IMR-90 (cell line): ENCODE measurements around the gene OR1F1. TPM values are rescaled to one million over a fixed set of nuclear protein-coding genes. Genes with fewer than 3 reads are reported as not detected.

ENCODE experiments used
- ATAC-seq: fragments of 200-7000 bp; cut with Tn5 transposase; 2 replicates; pipeline ENCODE4 v1.9.1; 2020; ENCODE audit warnings: low read depth, mild to moderate bottlenecking, moderate library complexity
- BruUV-seq: library from RNA; stranded (reverse); fragments of 400-500 nt; replicated peaks from 2 replicates; lab custom pipeline; 2021; lab: Mats Ljungman, UMichigan
- CTCF ChIA-PET: fragments of 300-600 bp; formaldehyde crosslinking; extraction: SDS; loops from one replicate; lab custom pipeline; 2021; ENCODE audit warnings: antibody characterized with exemption; lab: Yijun Ruan, JAX
- POLR2A ChIA-PET: fragments of 300-600 bp; sonication (Branson Sonifier 250); formaldehyde crosslinking; loops from one replicate; lab custom pipeline; 2022; ENCODE audit warnings: antibody characterized with exemption; ENCODE audit not compliant: unreplicated experiment; lab: Charles Lee
- DNase-seq: peaks from one replicate; pipeline ENCODE4 v3.0.0; 2013
- H2AFZ ChIP-seq: replicated peaks from 2 replicates; pipeline ENCODE3; 2013; ENCODE audit warnings: low read length, mild to moderate bottlenecking; ENCODE audit not compliant: poor library complexity
- H2AK5ac ChIP-seq: 2 replicates; pipeline ENCODE4 v1.6.1; 2013; ENCODE audit warnings: low read depth, low read length, inconsistent platforms
- H2AK9ac ChIP-seq: replicated peaks from 2 replicates; pipeline ENCODE3; 2013; ENCODE audit warnings: mild to moderate bottlenecking, low read depth, low read length, moderate library complexity; ENCODE audit not compliant: poor library complexity
- H2BK120ac ChIP-seq: 2 replicates; pipeline ENCODE4 v1.6.1; 2013; ENCODE audit warnings: low read depth, low read length, inconsistent platforms
- H2BK15ac ChIP-seq: 3 replicates; pipeline ENCODE4 v1.6.1; 2013; ENCODE audit warnings: low read depth, low read length, inconsistent platforms
- H2BK20ac ChIP-seq: 2 replicates; pipeline ENCODE4 v1.6.1; 2013; ENCODE audit warnings: low read depth, mild to moderate bottlenecking, inconsistent platforms, low read length, moderate library complexity
- H2BK5ac ChIP-seq: 2 replicates; pipeline ENCODE4 v1.6.1; 2013; ENCODE audit warnings: mild to moderate bottlenecking, low read depth, low read length, inconsistent platforms; ENCODE audit not compliant: poor library complexity, severe bottlenecking
- H3K14ac ChIP-seq: replicated peaks from 2 replicates; pipeline ENCODE4 v1.6.1; 2013; ENCODE audit warnings: low read depth, low read length, inconsistent platforms
- H3K18ac ChIP-seq: 2 replicates; pipeline ENCODE4 v1.6.1; 2013; ENCODE audit warnings: low read depth, low read length, control low read depth
- H3K23ac ChIP-seq: 2 replicates; pipeline ENCODE4 v1.6.1; 2013; ENCODE audit warnings: low read depth, low read length, inconsistent platforms
- H3K27ac ChIP-seq: 2 replicates; pipeline ENCODE4 v1.5.1; 2013; ENCODE audit warnings: mild to moderate bottlenecking, control low read depth, low read length; ENCODE audit not compliant: insufficient read depth
- H3K27me3 ChIP-seq: 2 replicates; pipeline ENCODE4 v1.6.1; 2013; ENCODE audit warnings: low read length; ENCODE audit not compliant: control insufficient read depth, insufficient read depth
- H3K36me3 ChIP-seq: 2 replicates; pipeline ENCODE4 v1.6.1; 2013; ENCODE audit warnings: low read length, mixed read lengths; ENCODE audit not compliant: control insufficient read depth, insufficient read depth
- H3K4ac ChIP-seq: 2 replicates; pipeline ENCODE4 v1.6.1; 2013; ENCODE audit warnings: low read depth, low read length, inconsistent platforms
- H3K4me1 ChIP-seq: 2 replicates; pipeline ENCODE4 v1.6.1; 2013; ENCODE audit warnings: low read length, mixed read lengths; ENCODE audit not compliant: control insufficient read depth, insufficient read depth
- H3K4me2 ChIP-seq: 2 replicates; pipeline ENCODE4 v1.6.1; 2013; ENCODE audit warnings: low read depth, mild to moderate bottlenecking, control low read depth, low read length, moderate library complexity
- H3K4me3 ChIP-seq: 2 replicates; pipeline ENCODE4 v1.5.1; 2013; ENCODE audit warnings: low read depth, mild to moderate bottlenecking, control low read depth, low read length, moderate library complexity; ENCODE audit not compliant: insufficient read depth
- H3K56ac ChIP-seq: 2 replicates; pipeline ENCODE4 v1.6.1; 2013; ENCODE audit warnings: low read length, inconsistent platforms; ENCODE audit not compliant: insufficient read depth; ENCODE audit errors: extremely low read depth
- H3K79me1 ChIP-seq, 2 experiments: 2 replicates each; pipeline ENCODE4 v1.6.1; 2013; ENCODE audit warnings: low read length in 2 of 2, inconsistent platforms in 1 of 2, low read depth in 1 of 2
- H3K9ac ChIP-seq: 2 replicates; pipeline ENCODE4 v1.6.1; 2013; ENCODE audit warnings: low read depth, low read length, control low read depth
- H3K9me1 ChIP-seq: 2 replicates; pipeline ENCODE4 v1.6.1; 2013; ENCODE audit warnings: low read length, inconsistent platforms; ENCODE audit not compliant: insufficient read depth
- H3K9me3 ChIP-seq: 2 replicates; pipeline ENCODE4 v1.6.1; 2013; ENCODE audit warnings: low read length; ENCODE audit not compliant: control insufficient read depth, insufficient read depth
- H4K20me1 ChIP-seq: 2 replicates; pipeline ENCODE4 v1.6.1; 2013; ENCODE audit warnings: low read length, inconsistent platforms; ENCODE audit not compliant: insufficient read depth
- H4K5ac ChIP-seq: 2 replicates; pipeline ENCODE4 v1.6.1; 2013; ENCODE audit warnings: mild to moderate bottlenecking, low read depth, low read length, control low read depth
- H4K8ac ChIP-seq, 2 experiments: 2 replicates each; pipeline ENCODE4 v1.6.1; 2013; ENCODE audit warnings: low read depth in 2 of 2, low read length in 2 of 2, control low read depth in 1 of 2, inconsistent platforms in 1 of 2
- H4K91ac ChIP-seq: 2 replicates; pipeline ENCODE4 v1.6.1; 2013; ENCODE audit warnings: low read depth, low read length, inconsistent platforms; ENCODE audit not compliant: insufficient read depth
- BHLHE40 ChIP-seq: fragments of 150-350 bp; IDR thresholded peaks from 2 replicates; pipeline ENCODE4 v1.6.1; 2016; ENCODE audit warnings: mild to moderate bottlenecking, low read depth, low read length
- CHD1 ChIP-seq: IDR thresholded peaks from 2 replicates; pipeline ENCODE4 v1.6.1; 2012; ENCODE audit warnings: low read depth, low read length, improper control_type of control experiment
- FOS ChIP-seq: fragments of 150-350 bp; IDR thresholded peaks from 2 replicates; pipeline ENCODE4 v1.6.1; 2016; ENCODE audit warnings: low read depth, low read length
- MAFK ChIP-seq: IDR thresholded peaks from 2 replicates; pipeline ENCODE4 v1.6.1; 2012; ENCODE audit warnings: low read depth, low read length, improper control_type of control experiment
- MAZ ChIP-seq: IDR thresholded peaks from 2 replicates; pipeline ENCODE4 v1.6.1; 2012; ENCODE audit warnings: low read depth, mild to moderate bottlenecking, low read length, improper control_type of control experiment, moderate library complexity, borderline replicate concordance
- NFE2L2 ChIP-seq: fragments of 150-350 bp; IDR thresholded peaks from 2 replicates; pipeline ENCODE4 v1.6.1; 2016; ENCODE audit warnings: low read depth, mild to moderate bottlenecking, low read length
- POLR2A ChIP-seq: IDR thresholded peaks from 2 replicates; pipeline ENCODE4 v1.6.1; 2012; ENCODE audit warnings: mild to moderate bottlenecking, low read depth, low read length
- RAD21 ChIP-seq: IDR thresholded peaks from 2 replicates; pipeline ENCODE4 v1.6.1; 2012; ENCODE audit warnings: low read length, improper control_type of control experiment
- RCOR1 ChIP-seq: IDR thresholded peaks from 2 replicates; pipeline ENCODE4 v1.6.1; 2012; ENCODE audit warnings: mild to moderate bottlenecking, low read length, improper control_type of control experiment; ENCODE audit not compliant: insufficient replicate concordance
- RFX5 ChIP-seq: IDR thresholded peaks from 2 replicates; pipeline ENCODE4 v1.8.0; 2012; ENCODE audit warnings: low read depth, mild to moderate bottlenecking, low read length, moderate library complexity
- SMC3 ChIP-seq: fragments of 150-350 bp; IDR thresholded peaks from 2 replicates; pipeline ENCODE4 v1.6.1; 2016; ENCODE audit warnings: low read depth, mild to moderate bottlenecking, antibody characterized with exemption, low read length, moderate library complexity
- WGBS, 2 experiments: methylation state at CpG; one replicate each; pipeline versions ENCODE4 v1.1.5 to v1.1.7; 2013; ENCODE audit warnings: missing lambda C conversion rate in 2 of 2; ENCODE audit not compliant: insufficient read length in 1 of 2; ENCODE audit errors: extremely low coverage in 2 of 2; 5-methylcytosine and 5-hydroxymethylcytosine counted together
- dilution Hi-C: fragments of 300-500 bp; cut with HindIII; formaldehyde crosslinking; loops from one replicate; pipeline ENCODE4 v1.14.3; 2018; ENCODE audit warnings: low sequenced_read_pairs; ENCODE audit not compliant: unreplicated experiment
- in situ Hi-C: fragments of 300-500 bp; cut with MboI; formaldehyde crosslinking; loops from 3 replicates; pipeline ENCODE4 v1.14.3; 2019; ENCODE audit warnings: low sequenced_read_pairs, inconsistent platforms, mixed read lengths
- intact Hi-C: fragments of 100-400 bp; cut with micrococcal nuclease; formaldehyde crosslinking; loops from 2 replicates; pipeline ENCODE4 v1.10.0; 2022
- polyA plus RNA-seq, 3 experiments: library from polyadenylated mRNA; depleted of rRNA; stranded (reverse); fragments of >200 nt; gene quantifications; 2 replicates each; pipeline ENCODE4 v1.2.3, GENCODE V29; 2012; ENCODE audit warnings: low replicate concordance in 1 of 3
- total RNA-seq: library from RNA; depleted of rRNA; stranded (reverse); fragments of >200 nt; gene quantifications from 2 replicates; pipeline ENCODE4 v1.2.3, GENCODE V29; 2012
- TF ChIP-seq, protein P1 (sequence below): fragments of 150-350 bp; IDR thresholded peaks from 2 replicates; pipeline ENCODE4 v1.6.1; 2016; ENCODE audit warnings: low read depth, mild to moderate bottlenecking, low read length, moderate library complexity, borderline replicate concordance
- TF ChIP-seq, protein P2 (sequence below): fragments of 150-350 bp; IDR thresholded peaks from 2 replicates; pipeline ENCODE4 v1.6.1; 2017; ENCODE audit warnings: mild to moderate bottlenecking, antibody characterized with exemption, low read length, low read depth

OR1F1 gene
- total and polyA plus RNA-seq, 2 of the 4 experiments (the other 2 are of a cell fraction), result 0.12 TPM; not detected in 1

- no peak for TF ChIP-seq CHD1
Measured at GRCh38 chr16:3183445-3184139, 4.4 kb upstream of the OR1F1 start (continued).

- ChIA-PET POLR2A (interaction anchor here (0.6 kb wide), 1 partner anchor 1140 kb away, joined by 25 read pairs; no protein-coding TSS in a partner anchor), CTCF (no interaction called here)
- Histone ChIP-seq H3K4me3 (no peak overlapping the region), H2BK120ac (no peak overlapping the region), H3K4me1 (peaks cover 2% of the 10 kb centered on the region; the same call in 1 of the 2 replicates), H3K79me1 (no peaks in the 10 kb centered on the region), H3K14ac (no peak overlapping the region), H2BK5ac (no peak overlapping the region), H2BK15ac (no peak overlapping the region), H4K20me1 (peaks cover 2% of the 10 kb centered on the region), H3K9ac (no peak overlapping the region), H4K91ac (no peak overlapping the region), H3K56ac (no peak overlapping the region), H3K4me2 (no peak overlapping the region), H3K4ac (no peak overlapping the region), H3K27ac (no peak overlapping the region), H3K9me1 (no peaks in the 10 kb centered on the region), H2AK9ac (no peak overlapping the region), H2AK5ac (no peak overlapping the region), H3K9me3 (no peaks in the 10 kb centered on the region), H3K27me3 (peaks cover 3% of the 10 kb centered on the region; the same call in 1 of the 2 replicates), H4K8ac (no peak overlapping the region), H3K36me3 (no peaks in the 10 kb centered on the region), H3K18ac (no peak overlapping the region), H3K23ac (no peak overlapping the region), H2BK20ac (no peak overlapping the region), H4K5ac (no peak overlapping the region), H2AFZ (no peak overlapping the region)
- dilution Hi-C loops, result no loop called here
- 83% methylated on average over 9 of the region's 23 CpGs; no CpG with 5 or more reads in 1 of the 2 experiments for WGBS, 2 experiments
- in situ Hi-C loops, result no loop called here
- DNase-seq (no peak), ATAC-seq (no peak)
- BruUV-seq, result no TSS peak
- intact Hi-C loops, result loop anchor here (5.0 kb wide), 1 partner anchor 75 kb away; no protein-coding TSS in a partner anchor
- no peak for TF ChIP-seq RFX5
- TF ChIP-seq, protein P1, sequence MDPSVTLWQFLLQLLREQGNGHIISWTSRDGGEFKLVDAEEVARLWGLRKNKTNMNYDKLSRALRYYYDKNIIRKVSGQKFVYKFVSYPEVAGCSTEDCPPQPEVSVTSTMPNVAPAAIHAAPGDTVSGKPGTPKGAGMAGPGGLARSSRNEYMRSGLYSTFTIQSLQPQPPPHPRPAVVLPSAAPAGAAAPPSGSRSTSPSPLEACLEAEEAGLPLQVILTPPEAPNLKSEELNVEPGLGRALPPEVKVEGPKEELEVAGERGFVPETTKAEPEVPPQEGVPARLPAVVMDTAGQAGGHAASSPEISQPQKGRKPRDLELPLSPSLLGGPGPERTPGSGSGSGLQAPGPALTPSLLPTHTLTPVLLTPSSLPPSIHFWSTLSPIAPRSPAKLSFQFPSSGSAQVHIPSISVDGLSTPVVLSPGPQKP, result no peak
- no peak for TF ChIP-seq RAD21
- TF ChIP-seq MAZ, result no peak
- no peak for TF ChIP-seq RCOR1
- no peak for TF ChIP-seq CHD1
- no peak for TF ChIP-seq MAFK
- TF ChIP-seq BHLHE40, result no peak
- no peak for TF ChIP-seq FOS
- TF ChIP-seq, protein P2, sequence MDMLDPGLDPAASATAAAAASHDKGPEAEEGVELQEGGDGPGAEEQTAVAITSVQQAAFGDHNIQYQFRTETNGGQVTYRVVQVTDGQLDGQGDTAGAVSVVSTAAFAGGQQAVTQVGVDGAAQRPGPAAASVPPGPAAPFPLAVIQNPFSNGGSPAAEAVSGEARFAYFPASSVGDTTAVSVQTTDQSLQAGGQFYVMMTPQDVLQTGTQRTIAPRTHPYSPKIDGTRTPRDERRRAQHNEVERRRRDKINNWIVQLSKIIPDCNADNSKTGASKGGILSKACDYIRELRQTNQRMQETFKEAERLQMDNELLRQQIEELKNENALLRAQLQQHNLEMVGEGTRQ, result no peak
- no peak for TF ChIP-seq POLR2A
- no peak for TF ChIP-seq NFE2L2
- no peak for TF ChIP-seq SMC3
Measured at GRCh38 chr16:3186946-3187690, 886 bp upstream of the OR1F1 start.
